ENCODE results near the gene SIK2. TPM values are rescaled to one million over a fixed set of nuclear protein-coding genes. Genes with fewer than 3 reads are reported as not detected.
"Not testable (repeated sequence)": the region's sequence is repeated elsewhere in the genome, so short reads cannot be mapped to it uniquely, and the experiment has no call there.

SIK2 gene
- total RNA-seq, 1 donor from 2014 or later, result 19.0 TPM

- TF ChIP-seq CTCF (IDR thresholded peaks at IDR 0.05), result no peak
- no peak overlapping the region for H3K4me3 Mint-ChIP-seq (ENCODE audit: unreplicated experiment)
- peaks cover 10% of the 10 kb centered on the region for H3K4me1 Mint-ChIP-seq (ENCODE audit: unreplicated experiment)
- no peak for DNase-seq (ENCODE audit: extremely low spot score, unreplicated experiment)
- no peak overlapping the region for H3K27ac Mint-ChIP-seq (ENCODE audit: unreplicated experiment)
- no peaks in the 10 kb centered on the region for H3K27me3 Mint-ChIP-seq (ENCODE audit: unreplicated experiment)
- peaks cover 6% of the 10 kb centered on the region for H3K36me3 Mint-ChIP-seq (ENCODE audit: unreplicated experiment)
- H3K9me3 Mint-ChIP-seq (ENCODE audit: unreplicated experiment), result no peaks in the 10 kb centered on the region
Measured at GRCh38 chr11:111652184-111652583, 49.9 kb downstream of the SIK2 start.

- DNase-seq (ENCODE audit: extremely low spot score, unreplicated experiment), result no peak
- Mint-ChIP-seq H3K4me3 (ENCODE audit: unreplicated experiment) (no peak overlapping the region), H3K9me3 (ENCODE audit: unreplicated experiment) (no peaks in the 10 kb centered on the region), H3K4me1 (ENCODE audit: unreplicated experiment) (peaks cover 15% of the 10 kb centered on the region), H3K36me3 (ENCODE audit: unreplicated experiment) (peaks cover 4% of the 10 kb centered on the region), H3K27me3 (ENCODE audit: unreplicated experiment) (no peaks in the 10 kb centered on the region), H3K27ac (ENCODE audit: unreplicated experiment) (no peak overlapping the region)
- no peak for TF ChIP-seq CTCF (IDR thresholded peaks at IDR 0.05)
Measured at GRCh38 chr11:111654601-111655000, 52.4 kb downstream of the SIK2 start.

- Mint-ChIP-seq H3K4me3 (ENCODE audit: unreplicated experiment) (no peak overlapping the region), H3K36me3 (ENCODE audit: unreplicated experiment) (peaks cover 4% of the 10 kb centered on the region), H3K27ac (ENCODE audit: unreplicated experiment) (no peak overlapping the region), H3K9me3 (ENCODE audit: unreplicated experiment) (no peaks in the 10 kb centered on the region), H3K4me1 (ENCODE audit: unreplicated experiment) (peaks cover 16% of the 10 kb centered on the region), H3K27me3 (ENCODE audit: unreplicated experiment) (no peaks in the 10 kb centered on the region)
- DNase-seq (ENCODE audit: extremely low spot score, unreplicated experiment), result no peak
- no peak for TF ChIP-seq CTCF (IDR thresholded peaks at IDR 0.05)
Measured at GRCh38 chr11:111655924-111656323, 53.7 kb downstream of the SIK2 start.

- not testable (repeated sequence) for H3K27me3 Mint-ChIP-seq (ENCODE audit: unreplicated experiment); H3K36me3 Mint-ChIP-seq (ENCODE audit: unreplicated experiment); H3K4me1 Mint-ChIP-seq (ENCODE audit: unreplicated experiment)
Measured at GRCh38 chr11:111657905-111658304, 55.7 kb downstream of the SIK2 start.

GRCh38 chr11:111658493-111658892 lies 56.2 kb downstream of the SIK2 start:
- H3K27me3 Mint-ChIP-seq (ENCODE audit: unreplicated experiment); DNase-seq (ENCODE audit: extremely low spot score, unreplicated experiment); H3K4me3 Mint-ChIP-seq (ENCODE audit: unreplicated experiment); H3K36me3 Mint-ChIP-seq (ENCODE audit: unreplicated experiment); H3K27ac Mint-ChIP-seq (ENCODE audit: unreplicated experiment); H3K9me3 Mint-ChIP-seq (ENCODE audit: unreplicated experiment): not testable (repeated sequence)
- H3K4me1 Mint-ChIP-seq (ENCODE audit: unreplicated experiment), result peaks cover 10% of the 10 kb centered on the region

More at GRCh38 chr11:111657905-111658304, 55.7 kb downstream of the SIK2 start:
- not testable (repeated sequence) for H3K4me3 Mint-ChIP-seq (ENCODE audit: unreplicated experiment); H3K9me3 Mint-ChIP-seq (ENCODE audit: unreplicated experiment); H3K27ac Mint-ChIP-seq (ENCODE audit: unreplicated experiment); DNase-seq (ENCODE audit: extremely low spot score, unreplicated experiment)

GRCh38 chr11:111659201-111660115 lies 57.2 kb downstream of the SIK2 start:
- Mint-ChIP-seq H3K27ac (ENCODE audit: unreplicated experiment) (no peak overlapping the region), H3K4me3 (ENCODE audit: unreplicated experiment) (no peak overlapping the region), H3K4me1 (ENCODE audit: unreplicated experiment) (peaks cover 17% of the 10 kb centered on the region), H3K9me3 (ENCODE audit: unreplicated experiment) (no peaks in the 10 kb centered on the region), H3K36me3 (ENCODE audit: unreplicated experiment) (peaks cover 8% of the 10 kb centered on the region), H3K27me3 (ENCODE audit: unreplicated experiment) (no peaks in the 10 kb centered on the region)
- no peak for TF ChIP-seq CTCF (IDR thresholded peaks at IDR 0.05)
- DNase-seq (ENCODE audit: extremely low spot score, unreplicated experiment), result no peak
